AG04450 (cell line): ENCODE results near the gene RAB8B. TPM values are rescaled to one million over a fixed set of nuclear protein-coding genes. Genes with fewer than 3 reads are reported as not detected.

Source experiments
- CTCF ChIA-PET: fragments of 300-600, 350-600 bp; formaldehyde crosslinking; extraction: SDS; loops from one replicate; lab custom pipeline; 2022; ENCODE audit warnings: antibody characterized with exemption, inconsistent platforms; lab: Charles Lee
- POLR2A ChIA-PET: fragments of 350-600 bp; formaldehyde crosslinking; extraction: SDS; loops from one replicate; lab custom pipeline; 2021; ENCODE audit warnings: antibody characterized with exemption, inconsistent platforms; lab: Yijun Ruan, JAX
- DNase-seq: peaks from one replicate; pipeline ENCODE4 v3.0.0-alpha.2; 2011; ENCODE audit warnings: low read depth, low spot score
- H3K27ac ChIP-seq: one replicate; pipeline ENCODE4 v1.5.1; 2012; ENCODE audit warnings: low read depth, low read length, control low read depth
- H3K27me3 ChIP-seq: one replicate; pipeline ENCODE4 v1.6.0; 2012; ENCODE audit warnings: low read length; ENCODE audit not compliant: control insufficient read depth, insufficient read depth
- H3K4me3 ChIP-seq: 2 replicates; pipeline ENCODE4 v1.5.1; 2011; ENCODE audit warnings: mild to moderate bottlenecking, low read depth, low read length, control low read depth
- H3K9me3 ChIP-seq: 2 replicates; pipeline ENCODE4 v1.5.1; 2012; ENCODE audit warnings: low read length; ENCODE audit not compliant: control insufficient read depth, insufficient read depth
- CTCF ChIP-seq: IDR thresholded peaks from 2 replicates; pipeline ENCODE4 v1.5.1; 2011; ENCODE audit warnings: low read depth, low read length, control low read depth, inconsistent platforms
- polyA plus RNA-seq: library from polyadenylated mRNA; depleted of rRNA; stranded (reverse); fragments of >200 nt; gene quantifications from 2 replicates; pipeline ENCODE4 v1.2.3, GENCODE V29; 2011

Gene RAB8B
- polyA plus RNA-seq, 1 experiment = 82.4 TPM

GRCh38 chr15:63291507-63291906 is 102.1 kb downstream of the RAB8B start:
- Histone ChIP-seq H3K9me3 (no peaks in the 10 kb centered on the region), H3K4me3 (no peak overlapping the region), H3K27me3 (no peaks in the 10 kb centered on the region), H3K27ac (peak overlapping the region; percentile 32)
- CTCF ChIA-PET = interaction anchor here (1.7 to 3.2 kb wide), 3 partner anchors 110 to 244 kb away, joined by 6 to 40 read pairs (median 9); no protein-coding TSS in a partner anchor
- peak; percentile 37 for DNase-seq
- TF ChIP-seq CTCF = no peak
- POLR2A ChIA-PET = interaction anchor here (0.5 to 0.6 kb wide), 2 partner anchors 12 to 776 kb away, joined by 3 read pairs; no protein-coding TSS in a partner anchor

- Histone ChIP-seq H3K9me3 (no peaks in the 10 kb centered on the region), H3K4me3 (no peak overlapping the region), H3K27ac (no peak overlapping the region), H3K27me3 (no peaks in the 10 kb centered on the region)
- ChIA-PET POLR2A (no interaction called here), CTCF (interaction anchor here (0.6 to 3.2 kb wide), 4 partner anchors 110 to 496 kb away, joined by 3 to 40 read pairs (median 8); no protein-coding TSS in a partner anchor)
- no peak for DNase-seq
- no peak for TF ChIP-seq CTCF
Measured at GRCh38 chr15:63292241-63292640, 102.8 kb downstream of the RAB8B start.

- DNase-seq = no peak
- ChIA-PET POLR2A (no interaction called here), CTCF (interaction anchor here (0.6 to 3.2 kb wide), 2 partner anchors 109 to 495 kb away, joined by 3 to 40 read pairs; no protein-coding TSS in a partner anchor)
- Histone ChIP-seq H3K9me3 (no peaks in the 10 kb centered on the region), H3K4me3 (no peak overlapping the region), H3K27me3 (no peaks in the 10 kb centered on the region), H3K27ac (no peak overlapping the region)
- TF ChIP-seq CTCF = no peak
Measured at GRCh38 chr15:63292771-63293170, 103.4 kb downstream of the RAB8B start.

GRCh38 chr15:63294359-63294758 is 105.0 kb downstream of the RAB8B start:
- no peak overlapping the region for H3K4me3 ChIP-seq
- ChIA-PET CTCF (interaction anchor here (1.0 kb wide), 1 partner anchor 108 kb away, joined by 3 read pairs; no protein-coding TSS in a partner anchor), POLR2A (no interaction called here)

More at GRCh38 chr15:63294359-63294758, 105.0 kb downstream of the RAB8B start:
- no peak for DNase-seq
- no peak for TF ChIP-seq CTCF
- Histone ChIP-seq H3K27me3 (no peaks in the 10 kb centered on the region), H3K27ac (no peak overlapping the region), H3K9me3 (no peaks in the 10 kb centered on the region)
